HG03039 (cell line): ENCODE results near the gene ANOS1.

Experiments
- ATAC-seq: cut with Tn5 transposase; IDR thresholded peaks from one replicate; pipeline ENCODE4 v1.9.1; 2021; ENCODE audit warnings: mild to moderate bottlenecking, moderate library complexity; ENCODE audit not compliant: unreplicated experiment

Gene ANOS1

DNA sequence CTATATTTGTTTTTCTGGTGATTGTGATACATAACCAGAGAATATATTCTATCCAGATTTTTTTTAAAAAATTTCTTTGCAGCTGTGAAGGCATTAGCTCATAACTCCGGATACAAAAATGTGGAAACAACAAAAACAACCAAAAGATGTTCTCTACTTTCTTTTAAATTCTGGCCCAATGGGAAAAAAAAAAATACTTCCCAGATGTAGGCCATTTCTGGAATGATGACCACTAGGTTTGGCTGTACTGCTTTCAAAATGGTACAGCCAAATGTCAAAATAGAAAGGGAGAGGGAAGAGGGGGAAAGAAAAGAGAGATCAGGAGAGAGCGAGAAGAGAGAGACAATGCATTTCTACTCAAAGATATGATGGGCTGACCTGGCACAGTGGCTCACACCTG lies 14.6 kb downstream of the ANOS1 start:
- ATAC-seq: no peak

DNA sequence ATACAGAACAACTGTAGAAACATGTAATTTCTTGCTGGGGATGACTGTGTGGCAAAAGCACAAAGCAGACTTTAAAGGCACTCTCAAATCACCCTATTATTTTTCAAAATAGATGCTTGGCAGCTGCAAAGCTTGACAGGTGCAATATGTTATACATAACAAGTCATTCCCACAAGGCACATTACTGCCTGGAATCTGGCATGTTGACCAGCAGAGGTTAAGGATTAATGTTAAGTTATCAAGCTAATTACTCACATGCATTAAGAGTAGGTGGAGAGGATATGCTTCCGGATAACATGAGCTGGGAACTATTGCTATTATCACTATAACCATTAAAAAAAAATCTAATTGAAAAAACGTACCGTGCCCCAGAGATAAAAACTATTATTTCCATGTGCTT lies 17.8 kb downstream of the ANOS1 start:
- ATAC-seq: no peak

DNA sequence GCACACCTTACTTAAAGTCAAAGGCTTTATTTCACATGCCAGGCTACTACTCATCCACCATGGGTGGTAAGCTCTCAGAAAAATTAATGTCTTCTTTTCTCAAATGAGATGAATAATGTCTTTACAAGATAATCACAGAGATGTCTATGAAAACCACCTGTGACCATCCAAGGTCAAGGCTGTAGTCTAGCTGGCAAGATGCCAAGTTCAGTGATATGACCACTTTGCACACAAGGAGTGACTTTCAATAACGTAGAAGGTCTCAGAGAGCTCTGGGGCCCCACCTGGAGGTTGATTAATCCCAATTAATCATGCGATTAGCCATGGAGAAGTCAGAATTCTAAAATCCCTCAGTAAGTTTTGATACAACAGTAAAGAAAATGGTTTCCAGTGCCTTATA lies 20.5 kb downstream of the ANOS1 start:
- no peak for ATAC-seq

DNA sequence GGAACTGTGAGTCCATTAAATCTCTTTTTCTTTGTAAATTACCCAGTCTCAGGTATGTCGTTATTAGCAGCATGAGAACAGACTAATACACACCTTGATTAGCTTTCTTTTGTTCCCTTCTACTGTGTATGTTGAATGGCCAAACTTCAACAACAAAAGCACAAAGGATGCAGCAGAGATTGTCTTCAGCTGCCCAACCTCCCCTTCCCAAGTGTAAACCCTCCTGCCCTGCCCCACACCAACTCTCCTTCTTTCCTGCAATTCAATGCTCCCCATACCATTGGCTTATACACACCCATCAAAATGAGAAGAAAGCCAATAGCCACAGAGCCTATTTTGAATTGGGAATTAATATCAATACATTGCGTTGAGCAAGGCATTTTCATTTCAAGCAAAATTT lies 27.8 kb downstream of the ANOS1 start:
- no peak for ATAC-seq

DNA sequence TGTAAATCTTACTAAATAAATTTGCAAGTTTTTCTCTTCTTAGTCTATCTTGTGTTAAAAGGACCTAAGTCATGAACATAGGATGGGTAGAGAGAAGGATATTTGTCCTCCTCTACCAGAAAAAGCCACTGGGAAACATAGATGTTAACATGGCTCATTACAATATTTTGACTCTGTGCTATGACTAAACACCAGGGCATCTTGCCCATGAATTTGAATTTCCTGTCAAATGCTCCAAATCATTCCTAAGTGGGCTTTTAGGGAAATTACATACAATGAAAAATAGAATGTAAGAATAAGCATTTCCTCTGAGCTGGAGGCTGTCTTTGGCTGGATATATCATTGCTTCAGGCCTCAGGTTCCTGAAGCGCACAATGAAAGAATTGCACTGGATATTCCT lies 39.1 kb downstream of the ANOS1 start:
- no peak for ATAC-seq

DNA sequence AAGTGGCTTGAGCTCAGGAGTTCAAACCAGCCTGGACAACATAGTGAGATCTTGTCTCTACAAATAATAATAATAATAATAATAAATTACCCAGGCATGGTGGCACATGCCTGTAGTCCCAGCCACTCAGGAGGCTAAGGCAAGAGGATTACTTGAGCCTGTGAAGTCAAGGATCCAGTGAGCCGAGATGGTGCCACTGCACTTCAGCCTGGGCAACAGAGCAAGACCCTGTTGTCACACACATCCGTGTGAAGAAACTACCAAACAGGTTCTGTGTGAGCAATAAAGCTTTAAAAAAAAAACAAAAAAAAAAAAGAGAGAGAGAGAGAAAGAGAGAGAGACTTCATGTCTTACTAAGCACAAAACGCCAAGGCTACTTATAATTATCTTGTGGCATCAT lies 42.5 kb downstream of the ANOS1 start:
- ATAC-seq: no peak

DNA sequence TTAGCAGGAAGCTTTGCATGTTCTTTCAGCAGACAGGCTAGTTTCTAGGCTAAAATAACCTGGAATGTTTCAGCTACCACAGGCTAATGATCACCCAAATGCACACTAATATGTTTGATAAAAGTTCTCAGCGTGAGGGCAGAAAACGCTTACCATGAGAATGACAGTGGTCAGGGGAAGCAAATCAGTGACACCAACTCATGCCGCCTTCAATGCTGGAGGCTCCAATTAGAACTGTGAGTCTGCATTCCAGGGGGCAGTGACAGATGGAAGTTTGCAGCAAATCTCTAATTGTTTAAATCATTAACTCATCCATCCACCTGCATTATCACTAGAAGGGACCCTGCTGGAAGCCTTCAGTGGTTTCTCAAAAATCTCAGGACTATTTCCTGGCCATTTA lies 43.2 kb downstream of the ANOS1 start:
- ATAC-seq: no peak

DNA sequence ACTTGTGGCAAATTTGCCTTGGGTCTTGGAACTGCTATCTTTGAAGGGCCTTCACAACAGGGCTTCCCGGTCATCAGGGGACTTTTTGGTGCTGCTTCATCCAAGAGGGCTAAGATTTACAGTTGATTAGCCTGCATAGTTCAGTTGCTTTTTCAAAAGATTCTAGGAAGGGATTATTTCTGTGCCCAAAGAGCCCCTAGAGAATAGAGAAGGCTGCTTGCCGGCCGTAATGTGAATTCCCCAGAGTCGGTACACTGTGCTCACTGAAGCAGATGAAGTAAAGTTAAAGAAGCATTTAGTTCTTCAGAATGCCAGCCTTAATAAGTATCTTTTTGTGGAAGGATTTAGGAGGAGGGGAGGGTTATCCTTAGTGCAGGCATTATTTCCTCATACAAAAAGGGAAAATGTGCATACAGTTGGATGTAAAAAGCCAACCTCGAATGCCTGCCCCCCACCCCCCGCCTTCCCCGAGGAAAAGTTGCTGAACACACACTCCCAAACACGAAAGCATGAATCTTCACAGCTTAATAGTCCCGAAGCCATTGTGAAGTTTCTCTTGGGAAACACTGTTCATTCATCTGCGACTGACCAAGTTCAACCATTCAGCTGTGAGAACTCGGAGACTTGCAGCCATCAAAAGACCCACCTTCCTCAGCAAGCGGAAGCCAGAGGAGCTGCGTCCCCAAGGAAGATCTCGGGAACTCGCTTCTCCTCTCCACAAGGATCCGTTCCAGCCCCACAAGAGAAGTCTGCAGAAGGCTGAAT lies 47.6 kb downstream of the ANOS1 start:
- ATAC-seq: no peak

DNA sequence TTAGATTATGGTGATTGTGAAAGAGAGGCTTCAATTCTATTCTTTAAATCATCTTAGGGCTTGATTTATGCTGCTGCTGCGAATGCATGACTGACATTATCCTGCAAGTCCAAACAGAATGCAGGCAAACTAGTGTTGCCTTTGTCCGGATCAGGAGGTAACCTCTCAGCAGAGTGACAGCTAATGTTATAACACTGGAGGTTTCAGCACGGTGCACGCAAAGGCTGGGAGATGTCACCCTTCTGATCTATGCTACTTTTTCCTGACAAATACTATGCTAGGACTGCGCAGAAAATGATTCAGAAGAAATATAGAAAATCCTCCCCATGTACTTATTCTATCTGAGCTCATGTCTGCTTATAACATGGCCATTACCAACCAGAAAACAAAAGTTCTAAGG lies 48.2 kb downstream of the ANOS1 start:
- no peak for ATAC-seq

DNA sequence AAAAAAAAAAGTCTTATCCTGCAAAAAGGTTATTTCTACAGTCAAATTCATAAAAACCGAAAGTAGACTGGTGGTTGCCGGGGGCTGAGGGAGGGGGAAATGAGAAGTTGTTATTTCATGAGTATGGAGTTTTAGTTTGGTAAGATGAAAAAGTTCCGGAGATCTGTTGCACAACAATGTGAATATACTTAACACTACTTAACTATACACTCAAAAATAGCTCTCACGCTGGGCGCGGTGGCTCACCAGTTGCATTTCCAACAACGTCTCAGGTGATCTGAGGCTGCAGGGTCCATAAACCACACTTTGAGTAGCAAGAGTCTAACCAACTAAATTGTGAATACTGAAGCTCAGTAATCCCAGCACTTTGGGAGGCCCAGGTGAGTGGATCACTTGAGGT lies 52.4 kb downstream of the ANOS1 start:
- no peak for ATAC-seq

DNA sequence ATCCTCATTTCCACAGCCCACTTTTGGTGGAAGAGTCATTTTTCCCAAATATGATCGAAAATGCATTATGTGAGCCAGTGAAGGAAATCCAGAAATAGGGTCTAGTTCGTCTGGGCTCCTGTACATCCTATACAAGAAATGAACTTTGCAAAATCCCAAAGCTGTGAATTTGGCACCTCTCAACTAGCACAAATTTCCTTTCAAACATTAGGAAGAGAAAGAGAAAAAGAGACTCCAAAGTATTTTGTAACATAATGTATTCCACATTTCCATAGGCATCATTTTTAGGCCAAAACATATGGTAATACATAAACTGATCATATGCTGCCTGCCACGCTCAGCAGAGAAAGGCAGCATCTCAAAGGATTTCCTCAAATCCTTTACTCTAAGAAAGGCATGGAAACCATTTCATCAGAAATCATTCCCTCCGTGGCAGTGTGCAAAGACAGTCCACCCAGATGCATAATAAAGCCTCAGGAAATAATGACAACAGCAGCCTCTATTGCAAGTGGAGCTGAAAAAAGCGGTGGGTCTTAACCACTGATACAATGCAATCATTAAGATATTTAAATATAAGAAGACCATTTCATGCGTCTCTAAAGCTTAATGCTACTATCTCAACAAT lies 56.8 kb downstream of the ANOS1 start:
- no peak for ATAC-seq

DNA sequence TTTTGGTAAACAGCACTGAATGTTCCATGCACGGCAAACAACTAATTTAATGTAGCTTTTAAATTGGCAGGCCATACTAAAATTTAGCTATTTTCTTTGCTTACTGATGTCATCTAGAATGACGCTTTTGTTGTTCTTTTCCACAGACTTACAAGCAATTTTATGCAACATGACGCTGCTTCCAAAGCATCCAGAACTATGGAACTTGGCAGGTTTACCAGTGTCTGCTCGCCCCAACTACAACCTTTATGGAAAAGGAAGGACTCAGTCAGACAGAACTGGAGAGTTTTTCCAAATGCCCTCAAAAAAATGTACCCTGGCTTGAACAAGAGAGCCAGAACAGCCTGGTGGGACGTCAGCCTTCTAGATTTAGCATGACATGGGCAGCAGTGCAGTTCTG lies 58.7 kb downstream of the ANOS1 start:
- no peak for ATAC-seq

DNA sequence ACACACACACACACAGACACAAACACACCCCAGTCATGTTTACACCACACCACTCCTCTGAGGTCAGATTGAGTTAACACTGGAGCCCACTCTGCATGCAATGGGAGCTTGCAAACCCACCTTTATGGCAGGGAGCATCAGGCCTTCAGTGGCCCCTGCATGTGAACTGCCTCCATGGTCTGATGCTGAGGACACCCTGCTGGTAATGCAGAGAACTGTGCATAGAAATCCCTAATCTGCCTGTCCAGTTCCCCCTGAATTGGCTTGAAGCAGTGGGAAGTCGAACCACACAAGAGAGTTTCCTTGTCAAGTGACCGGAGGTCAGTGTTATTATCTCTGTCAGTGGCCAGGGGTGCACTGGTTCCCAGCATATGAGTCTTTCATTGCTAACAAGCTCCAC lies 59.8 kb downstream of the ANOS1 start:
- ATAC-seq: no peak

DNA sequence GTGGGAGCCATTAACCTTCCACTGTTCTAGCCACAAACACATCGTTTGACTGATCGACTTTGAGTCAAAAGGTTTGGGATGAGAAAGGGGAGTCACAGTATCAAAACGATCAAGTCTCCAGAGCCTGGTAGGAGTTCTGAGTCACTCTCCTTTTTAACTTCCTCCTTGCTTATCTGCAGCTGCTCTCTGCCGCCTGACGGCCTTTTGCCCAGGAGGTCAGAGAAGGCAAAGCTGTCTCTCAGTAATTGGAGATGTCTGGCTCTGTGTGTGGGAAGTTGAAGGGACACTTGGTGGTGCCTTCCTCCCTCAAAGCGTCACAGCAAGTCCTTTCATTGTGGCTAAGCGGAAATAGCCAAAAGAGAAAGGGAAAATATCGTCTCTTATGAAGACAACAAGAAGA lies 63.1 kb downstream of the ANOS1 start:
- ATAC-seq: no peak

DNA sequence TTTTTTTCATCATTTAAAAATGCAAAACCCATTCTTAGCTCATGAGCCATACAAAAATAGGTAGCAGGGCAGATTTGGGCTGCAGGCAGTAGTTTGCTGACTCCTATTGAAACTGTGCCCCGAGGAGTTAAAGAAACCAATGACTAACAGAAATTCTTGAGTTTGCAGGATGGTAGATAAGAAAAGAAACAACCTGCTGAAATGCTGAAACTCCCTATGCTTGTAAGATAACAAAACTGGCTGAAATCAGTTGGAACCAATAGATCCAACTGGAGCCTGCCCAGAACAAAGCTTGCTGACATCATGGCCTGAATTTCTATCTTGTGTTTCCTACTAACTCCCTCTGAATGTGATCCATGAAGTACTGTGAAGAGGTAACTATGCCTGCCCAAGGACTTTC lies 68.6 kb downstream of the ANOS1 start:
- ATAC-seq: no peak

DNA sequence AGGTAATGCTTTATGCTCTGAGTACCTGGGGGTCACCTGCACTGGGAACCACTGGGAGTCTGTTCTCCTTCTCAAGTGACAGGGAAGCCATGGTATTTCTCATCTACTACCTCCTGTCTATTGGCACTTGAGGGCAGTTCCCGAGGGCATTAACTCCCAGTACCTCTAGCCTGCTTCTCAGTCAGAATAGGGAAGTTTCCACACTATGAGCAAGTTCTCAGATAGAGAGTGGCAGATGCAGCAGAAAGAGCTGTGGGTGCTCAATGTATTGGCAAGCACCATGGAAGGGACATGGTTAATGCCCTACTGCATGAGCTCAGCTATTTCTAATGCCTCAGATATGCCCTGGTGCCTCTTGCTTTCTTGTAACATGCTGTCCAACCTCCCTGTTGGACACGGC lies 74.1 kb downstream of the ANOS1 start:
- no peak for ATAC-seq

DNA sequence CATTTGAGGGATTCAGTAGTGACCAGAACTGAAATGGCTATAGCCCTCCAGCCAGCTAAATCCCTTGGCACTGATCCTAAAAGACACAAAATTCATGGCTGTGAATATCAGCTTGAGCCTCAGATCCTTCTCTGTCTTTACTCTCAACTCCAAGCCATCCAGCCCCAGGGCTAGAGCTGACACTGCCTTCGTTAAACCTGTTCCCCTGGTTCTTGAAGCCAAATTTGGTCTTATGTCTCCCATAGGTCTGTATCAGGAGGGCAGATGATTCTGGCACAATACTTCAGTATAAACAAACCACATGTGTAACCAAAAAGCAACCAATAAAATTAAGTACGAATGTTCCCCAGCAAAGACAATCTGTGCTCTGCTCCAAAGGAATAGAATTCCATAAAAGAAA lies 78.0 kb downstream of the ANOS1 start:
- ATAC-seq: no peak

DNA sequence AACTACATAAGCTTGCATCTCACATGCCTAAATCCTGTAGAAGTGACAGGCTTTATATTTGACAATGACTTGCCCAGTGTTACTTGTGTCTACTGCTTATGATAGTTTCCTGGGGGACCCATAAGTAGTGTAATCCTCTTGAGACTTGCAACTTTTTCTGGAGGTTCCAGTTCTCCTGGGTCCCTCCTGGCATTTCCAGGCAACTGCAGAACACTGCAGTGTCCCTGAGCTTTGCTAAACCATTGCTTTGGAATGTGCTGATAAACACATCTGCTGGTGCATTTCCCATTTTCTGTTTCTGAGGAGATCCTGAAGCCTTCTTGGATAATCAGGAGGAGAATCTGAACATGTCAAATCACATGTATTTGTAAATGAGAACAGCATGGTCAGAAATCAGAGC lies 82.0 kb downstream of the ANOS1 start:
- no peak for ATAC-seq

DNA sequence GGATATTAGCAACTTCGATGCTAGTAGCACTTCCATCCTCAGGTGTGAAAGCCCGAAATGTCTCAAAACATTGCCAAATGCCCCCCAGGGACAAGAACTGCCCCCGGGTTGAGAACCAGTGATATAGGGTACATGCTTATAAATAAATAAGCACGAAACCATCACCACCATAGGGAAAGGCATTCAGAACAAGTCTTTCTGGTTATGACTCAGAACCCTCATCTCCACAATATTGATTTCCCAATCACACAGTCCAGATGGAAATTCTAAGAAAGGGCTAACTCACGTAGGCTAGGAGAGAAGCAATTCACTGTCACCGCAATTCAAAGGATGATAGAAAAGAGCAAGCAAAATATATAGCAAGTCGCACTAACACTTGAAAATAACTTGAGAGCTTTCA lies 84.8 kb downstream of the ANOS1 start:
- ATAC-seq: no peak

DNA sequence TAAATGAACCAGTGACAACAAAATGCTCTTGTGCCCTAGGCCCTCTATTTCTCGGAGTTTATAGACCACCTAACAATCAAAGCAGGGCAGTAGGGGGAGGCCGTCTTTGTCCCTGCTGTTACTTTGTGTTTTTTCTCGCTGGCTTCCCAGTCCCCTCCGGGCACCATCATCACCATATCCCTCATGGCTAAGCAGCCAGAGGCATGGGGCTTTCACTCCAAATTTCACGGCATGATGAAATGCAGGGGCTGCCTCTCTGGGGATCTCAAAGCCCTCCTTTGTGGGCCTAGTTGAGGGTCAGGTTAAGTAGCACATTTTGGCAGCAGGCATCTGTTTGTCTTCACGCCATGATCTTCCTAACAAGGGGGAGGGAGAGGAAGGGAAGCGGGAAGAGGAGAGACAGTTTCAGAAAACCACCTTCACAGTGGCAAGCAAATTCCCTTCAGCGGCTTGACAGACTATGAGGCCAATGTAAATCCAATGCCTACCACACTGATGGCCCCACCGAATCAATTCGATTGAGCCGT lies 91.9 kb downstream of the ANOS1 start:
- ATAC-seq: no peak

DNA sequence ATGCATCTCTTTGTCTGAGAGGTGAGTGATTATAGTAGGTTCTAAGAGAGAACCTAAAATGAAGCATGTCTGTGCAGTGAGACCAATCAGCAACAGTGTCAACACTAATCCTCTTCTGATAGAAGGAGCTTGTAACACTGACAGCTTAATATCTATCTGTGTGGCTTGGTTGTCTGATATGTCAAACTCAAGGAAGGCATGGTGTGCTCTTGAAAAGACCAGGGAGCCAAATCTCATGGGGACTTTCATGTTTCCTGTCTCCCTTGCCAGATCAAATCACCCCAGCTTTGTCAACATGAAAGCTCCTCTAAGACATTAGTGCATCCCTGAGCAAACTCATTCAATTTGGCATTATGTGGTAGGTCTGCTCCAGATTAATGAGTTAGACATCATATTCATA lies 95.4 kb downstream of the ANOS1 start:
- ATAC-seq: no peak

DNA sequence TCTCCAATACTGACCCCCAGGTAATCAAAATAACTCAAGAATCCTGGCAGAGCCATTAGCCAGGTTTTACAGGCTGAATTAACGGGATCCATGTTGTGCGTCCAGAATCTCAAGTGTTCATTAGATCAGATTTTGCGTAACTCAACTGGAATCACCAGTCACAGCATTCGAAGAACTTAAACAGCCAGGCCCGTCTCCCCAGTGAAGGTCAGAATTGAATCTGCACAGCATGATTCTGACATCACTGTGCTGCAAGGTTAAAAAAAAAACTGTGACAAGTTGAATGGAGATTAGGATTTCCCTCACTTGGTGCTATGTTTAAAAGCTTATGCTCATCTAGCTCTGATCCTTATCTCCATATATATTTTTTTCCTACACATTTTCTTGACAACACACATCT lies 96.1 kb downstream of the ANOS1 start:
- no peak for ATAC-seq

DNA sequence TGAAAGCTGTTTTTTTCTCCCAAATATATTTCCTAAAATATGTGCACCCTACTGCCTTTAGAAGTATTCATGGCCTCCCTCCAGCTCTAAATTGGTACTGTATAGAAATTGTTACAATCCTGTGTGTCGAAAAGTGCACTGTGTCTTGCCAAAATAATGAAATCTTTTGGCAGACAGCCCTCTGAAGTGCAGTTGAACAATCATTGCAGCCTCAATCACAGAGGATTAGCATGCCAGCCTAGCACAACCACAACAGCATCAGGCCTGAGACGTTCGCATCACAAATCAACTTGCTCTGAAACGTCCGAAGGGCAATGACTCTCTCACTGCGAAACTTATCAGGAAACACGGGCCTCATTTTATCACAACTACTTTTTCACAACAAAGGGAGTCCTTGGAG lies 99.0 kb downstream of the ANOS1 start:
- no peak for ATAC-seq
